GM19328 (cell line): ENCODE results near the gene FBLN2.

Experiments
- ATAC-seq: cut with Tn5 transposase; IDR thresholded peaks from one replicate; pipeline ENCODE4 v1.9.1; 2021; ENCODE audit warnings: mild to moderate bottlenecking, moderate library complexity; ENCODE audit not compliant: unreplicated experiment

FBLN2 gene

GRCh38 chr3:13579063-13579462, 30.1 kb downstream of the FBLN2 start:
- no peak for ATAC-seq

GRCh38 chr3:13580256-13581023, 31.5 kb downstream of the FBLN2 start:
- ATAC-seq, result no peak

- no peak for ATAC-seq
These were observed 32.8 kb downstream of the FBLN2 start for GRCh38 chr3:13581485-13582365.

GRCh38 chr3:13582366-13583250, 33.7 kb downstream of the FBLN2 start:
- no peak for ATAC-seq

GRCh38 chr3:13583251-13584180, 34.6 kb downstream of the FBLN2 start:
- ATAC-seq, result no peak

GRCh38 chr3:13584427-13584891, 35.5 kb downstream of the FBLN2 start:
- no peak for ATAC-seq

- ATAC-seq, result no peak
These were observed 36.0 kb downstream of the FBLN2 start for GRCh38 chr3:13584901-13585300.

- no peak for ATAC-seq
These were observed 38.5 kb downstream of the FBLN2 start for GRCh38 chr3:13587442-13587841.

- no peak for ATAC-seq
These were observed 39.3 kb downstream of the FBLN2 start for GRCh38 chr3:13588221-13588701.

- no peak for ATAC-seq
These were observed 40.1 kb downstream of the FBLN2 start for GRCh38 chr3:13588993-13589392.

- no peak for ATAC-seq
These were observed 42.1 kb downstream of the FBLN2 start for GRCh38 chr3:13590841-13591520.

- no peak for ATAC-seq
These were observed 44.7 kb downstream of the FBLN2 start for GRCh38 chr3:13593615-13594014.

GRCh38 chr3:13594146-13594545, 45.2 kb downstream of the FBLN2 start:
- no peak for ATAC-seq

GRCh38 chr3:13594991-13595421, 46.1 kb downstream of the FBLN2 start:
- ATAC-seq, result no peak

GRCh38 chr3:13595485-13595884, 46.6 kb downstream of the FBLN2 start:
- no peak for ATAC-seq

GRCh38 chr3:13596426-13597205, 47.7 kb downstream of the FBLN2 start:
- ATAC-seq, result no peak

- ATAC-seq, result no peak
These were observed 48.7 kb downstream of the FBLN2 start for GRCh38 chr3:13597661-13598060.

GRCh38 chr3:13598201-13598600, 49.3 kb downstream of the FBLN2 start:
- no peak for ATAC-seq
